ENCODE results near the gene ACTG1. TPM values are rescaled to one million over a fixed set of nuclear protein-coding genes. Genes with fewer than 3 reads are reported as not detected.

Gene ACTG1
- total RNA-seq, 1 donor from 2014 or later: 5,342 TPM

DNA sequence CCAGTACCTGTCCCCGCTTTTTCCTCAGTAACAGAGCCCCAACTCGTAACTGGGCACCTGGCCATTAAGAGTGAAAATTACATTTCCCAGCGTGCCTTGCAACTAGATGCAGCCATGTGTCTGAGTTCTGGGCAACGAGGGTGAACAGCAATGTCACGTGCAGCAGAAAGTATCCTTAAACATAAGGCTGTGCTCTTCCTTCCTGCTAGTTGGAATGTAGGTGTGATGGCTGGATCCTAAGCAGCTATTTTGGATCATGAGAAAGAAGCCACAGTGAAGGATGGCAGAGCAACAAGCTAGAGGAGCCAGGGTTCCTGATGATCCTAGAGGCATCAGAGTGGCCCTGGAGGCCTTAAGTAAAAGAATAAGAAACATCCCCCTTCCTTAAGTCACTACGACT lies 36.0 kb downstream of the ACTG1 start:
- DNase-seq: no peak
- H3K36me3 Mint-ChIP-seq (ENCODE audit: unreplicated experiment): no peaks in the 10 kb centered on the region
- TF ChIP-seq, protein P1, sequence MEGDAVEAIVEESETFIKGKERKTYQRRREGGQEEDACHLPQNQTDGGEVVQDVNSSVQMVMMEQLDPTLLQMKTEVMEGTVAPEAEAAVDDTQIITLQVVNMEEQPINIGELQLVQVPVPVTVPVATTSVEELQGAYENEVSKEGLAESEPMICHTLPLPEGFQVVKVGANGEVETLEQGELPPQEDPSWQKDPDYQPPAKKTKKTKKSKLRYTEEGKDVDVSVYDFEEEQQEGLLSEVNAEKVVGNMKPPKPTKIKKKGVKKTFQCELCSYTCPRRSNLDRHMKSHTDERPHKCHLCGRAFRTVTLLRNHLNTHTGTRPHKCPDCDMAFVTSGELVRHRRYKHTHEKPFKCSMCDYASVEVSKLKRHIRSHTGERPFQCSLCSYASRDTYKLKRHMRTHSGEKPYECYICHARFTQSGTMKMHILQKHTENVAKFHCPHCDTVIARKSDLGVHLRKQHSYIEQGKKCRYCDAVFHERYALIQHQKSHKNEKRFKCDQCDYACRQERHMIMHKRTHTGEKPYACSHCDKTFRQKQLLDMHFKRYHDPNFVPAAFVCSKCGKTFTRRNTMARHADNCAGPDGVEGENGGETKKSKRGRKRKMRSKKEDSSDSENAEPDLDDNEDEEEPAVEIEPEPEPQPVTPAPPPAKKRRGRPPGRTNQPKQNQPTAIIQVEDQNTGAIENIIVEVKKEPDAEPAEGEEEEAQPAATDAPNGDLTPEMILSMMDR (IDR thresholded peaks at IDR 0.05; ENCODE audit: partially characterized antibody, unreplicated experiment): no peak
- peaks cover 15% of the 10 kb centered on the region for H3K9me3 Mint-ChIP-seq (ENCODE audit: unreplicated experiment)
- no peak overlapping the region for H3K27ac Mint-ChIP-seq (ENCODE audit: unreplicated experiment)
- H3K27me3 Mint-ChIP-seq (ENCODE audit: unreplicated experiment): peaks cover 17% of the 10 kb centered on the region
- H3K4me3 Mint-ChIP-seq (ENCODE audit: unreplicated experiment): no peak overlapping the region
- peaks cover 29% of the 10 kb centered on the region for H3K4me1 Mint-ChIP-seq (ENCODE audit: low read depth, unreplicated experiment)

DNA sequence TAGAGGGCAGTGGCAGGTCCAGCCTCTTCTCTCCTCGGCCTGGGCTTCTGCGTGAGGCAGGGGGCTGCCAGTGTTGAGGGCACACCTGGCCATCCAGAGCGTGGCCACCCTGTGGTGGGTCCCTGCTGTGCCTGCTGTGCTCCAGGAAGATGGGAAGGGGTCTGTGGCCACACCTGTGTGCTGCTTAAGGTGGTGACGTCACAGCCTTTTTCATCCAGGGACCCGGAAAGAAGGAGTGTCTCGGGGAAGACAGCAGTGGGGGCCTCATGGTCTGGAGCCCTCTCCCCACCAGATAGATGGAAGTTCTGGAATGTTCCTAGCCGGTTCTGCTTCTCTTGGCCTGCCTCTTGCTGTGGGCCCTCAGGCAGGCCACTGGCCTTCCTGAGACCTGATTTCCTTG lies 36.5 kb downstream of the ACTG1 start:
- Mint-ChIP-seq H3K9me3 (ENCODE audit: unreplicated experiment) (peaks cover 15% of the 10 kb centered on the region), H3K27ac (ENCODE audit: unreplicated experiment) (no peak overlapping the region), H3K36me3 (ENCODE audit: unreplicated experiment) (no peaks in the 10 kb centered on the region), H3K4me1 (ENCODE audit: low read depth, unreplicated experiment) (peaks cover 31% of the 10 kb centered on the region), H3K4me3 (ENCODE audit: unreplicated experiment) (no peak overlapping the region), H3K27me3 (ENCODE audit: unreplicated experiment) (peaks cover 17% of the 10 kb centered on the region)
- DNase-seq: no peak
- TF ChIP-seq, protein P1 (IDR thresholded peaks at IDR 0.05; ENCODE audit: partially characterized antibody, unreplicated experiment): no peak

DNA sequence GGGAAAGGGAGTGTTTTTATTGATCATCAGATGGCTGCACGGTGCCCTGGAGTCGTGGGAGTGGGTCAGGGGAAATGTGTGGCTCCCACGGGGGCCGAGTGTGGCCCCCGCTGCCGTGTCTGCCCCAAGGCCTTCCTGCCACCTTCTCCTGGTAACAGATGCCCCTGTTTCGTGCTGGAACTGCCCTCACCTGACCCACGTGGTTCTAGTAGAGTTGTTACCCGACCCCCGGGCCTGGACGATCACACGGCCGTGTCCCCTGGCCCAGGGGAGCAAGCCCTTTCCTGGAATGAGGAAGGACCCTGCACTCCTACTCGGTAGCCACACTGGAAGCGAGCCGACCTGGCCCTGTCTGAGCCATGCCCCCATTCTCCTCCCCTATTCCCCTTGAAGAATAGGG lies 37.6 kb downstream of the ACTG1 start:
- peak overlapping the region; percentile 4 for H3K4me3 Mint-ChIP-seq (ENCODE audit: unreplicated experiment)
- peak overlapping the region; percentile 72 for H3K27ac Mint-ChIP-seq (ENCODE audit: unreplicated experiment)
- DNase-seq: no peak
- no peaks in the 10 kb centered on the region for H3K36me3 Mint-ChIP-seq (ENCODE audit: unreplicated experiment)
- TF ChIP-seq, protein P1 (IDR thresholded peaks at IDR 0.05; ENCODE audit: partially characterized antibody, unreplicated experiment): no peak
- H3K27me3 Mint-ChIP-seq (ENCODE audit: unreplicated experiment): peaks cover 14% of the 10 kb centered on the region
- peaks cover 19% of the 10 kb centered on the region for H3K9me3 Mint-ChIP-seq (ENCODE audit: unreplicated experiment)
- H3K4me1 Mint-ChIP-seq (ENCODE audit: low read depth, unreplicated experiment): peaks cover 32% of the 10 kb centered on the region

DNA sequence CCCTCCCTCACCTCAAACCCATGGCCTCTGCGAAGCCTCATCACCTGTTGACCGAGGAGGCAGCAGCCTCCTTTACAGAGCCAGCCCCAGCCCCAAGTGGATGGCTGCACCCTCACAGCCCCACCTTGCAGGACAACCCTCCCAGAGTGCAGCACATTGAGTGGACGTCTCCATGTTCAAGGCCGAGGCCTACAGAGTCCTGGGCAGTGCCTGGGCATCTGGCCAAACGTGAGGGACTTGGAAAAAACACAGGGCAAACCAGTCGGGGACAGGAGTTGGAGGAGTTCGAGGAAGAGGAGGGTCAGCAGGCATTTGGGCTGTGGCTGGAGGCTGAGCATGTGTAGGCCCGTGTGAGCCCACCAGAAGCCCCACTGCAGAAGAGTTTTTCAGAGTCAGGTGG lies 39.6 kb downstream of the ACTG1 start:
- H3K27ac Mint-ChIP-seq (ENCODE audit: unreplicated experiment): no peak overlapping the region
- peaks cover 7% of the 10 kb centered on the region for H3K27me3 Mint-ChIP-seq (ENCODE audit: unreplicated experiment)

DNA sequence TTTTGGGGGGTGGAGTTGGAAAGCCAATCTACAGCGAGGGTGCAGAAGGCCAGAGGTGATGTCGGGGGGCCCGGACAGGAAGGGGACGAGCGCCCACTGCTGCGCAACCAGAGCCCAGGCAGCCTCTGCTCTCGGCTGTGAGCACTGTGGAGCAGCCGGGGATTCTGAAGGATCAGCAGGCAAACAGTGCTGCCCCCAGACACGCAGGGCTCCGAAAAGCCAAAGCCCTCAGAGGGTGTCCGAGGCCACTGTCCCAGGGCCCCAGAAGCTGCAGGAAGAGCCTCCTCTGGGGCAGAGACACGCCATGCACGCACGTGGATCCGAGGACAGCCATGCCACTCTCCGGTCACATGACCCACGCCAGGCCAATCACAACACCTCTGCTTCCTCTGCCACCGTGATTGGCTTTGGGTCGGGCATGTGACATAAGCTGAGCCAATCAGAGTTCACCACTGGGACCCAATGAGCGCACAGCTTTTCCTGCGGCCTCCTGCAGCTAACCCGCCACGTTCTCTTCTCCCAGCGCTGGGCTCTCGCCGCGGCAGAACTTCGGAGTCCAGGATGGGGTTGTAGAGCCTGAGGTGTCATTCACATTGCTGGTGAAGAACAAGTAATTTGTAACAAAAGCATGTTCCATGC lies 40.7 kb downstream of the ACTG1 start:
- H3K27ac Mint-ChIP-seq (ENCODE audit: unreplicated experiment): no peak overlapping the region
- H3K36me3 Mint-ChIP-seq (ENCODE audit: unreplicated experiment): no peaks in the 10 kb centered on the region
- H3K4me1 Mint-ChIP-seq (ENCODE audit: low read depth, unreplicated experiment): peaks cover 28% of the 10 kb centered on the region
- TF ChIP-seq, protein P1 (IDR thresholded peaks at IDR 0.05; ENCODE audit: partially characterized antibody, unreplicated experiment): no peak
- peaks cover 7% of the 10 kb centered on the region for H3K27me3 Mint-ChIP-seq (ENCODE audit: unreplicated experiment)
- DNase-seq: no peak
- peaks cover 22% of the 10 kb centered on the region for H3K9me3 Mint-ChIP-seq (ENCODE audit: unreplicated experiment)
- no peak overlapping the region for H3K4me3 Mint-ChIP-seq (ENCODE audit: unreplicated experiment)

More for the DNA sequence above, 39.6 kb downstream of the ACTG1 start:
- H3K9me3 Mint-ChIP-seq (ENCODE audit: unreplicated experiment): peaks cover 19% of the 10 kb centered on the region
- TF ChIP-seq, protein P1 (IDR thresholded peaks at IDR 0.05; ENCODE audit: partially characterized antibody, unreplicated experiment): no peak
- no peak overlapping the region for H3K4me3 Mint-ChIP-seq (ENCODE audit: unreplicated experiment)
- H3K4me1 Mint-ChIP-seq (ENCODE audit: low read depth, unreplicated experiment): peaks cover 26% of the 10 kb centered on the region
- no peaks in the 10 kb centered on the region for H3K36me3 Mint-ChIP-seq (ENCODE audit: unreplicated experiment)
- no peak for DNase-seq
